Inferior parietal cortex (tissue), 1 donor: ENCODE results near the gene SEC61A2.

ENCODE experiments used
- DNase-seq: peaks from one replicate; pipeline ENCODE4 v3.0.0-alpha.2; 2016; ENCODE audit errors: extremely low spot score

The SEC61A2 gene

GRCh38 chr10:12196531-12197211 is 67.2 kb downstream of the SEC61A2 start:
- DNase-seq, result no peak

- DNase-seq, result no peak
These were observed 68.7 kb downstream of the SEC61A2 start for GRCh38 chr10:12198156-12198555.

- DNase-seq, result no peak
These were observed 71.4 kb downstream of the SEC61A2 start for GRCh38 chr10:12200850-12201249.

- DNase-seq, result no peak
These were observed 72.1 kb downstream of the SEC61A2 start for GRCh38 chr10:12201543-12201942.

DNA sequence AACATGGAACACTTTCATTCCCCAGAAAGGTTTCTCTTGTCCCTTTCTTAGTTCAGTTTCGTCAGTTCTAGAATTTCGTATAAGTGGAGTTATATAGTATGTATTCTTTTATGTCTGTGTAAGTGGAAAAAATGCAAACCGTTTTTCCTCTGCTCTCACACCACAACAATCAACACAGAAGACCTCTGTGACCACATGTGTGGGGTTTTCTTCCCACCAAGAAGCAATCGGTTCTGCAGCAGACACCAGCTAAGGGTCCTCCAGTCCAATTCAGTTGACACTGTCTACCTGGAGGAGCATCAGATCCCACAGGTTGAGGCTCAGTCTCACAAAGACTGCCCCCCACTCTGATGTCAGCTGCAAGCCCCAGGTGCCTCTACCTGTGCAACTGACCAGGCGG is 72.7 kb downstream of the SEC61A2 start:
- no peak for DNase-seq

GRCh38 chr10:12205082-12205481 is 75.6 kb downstream of the SEC61A2 start:
- DNase-seq, result no peak

GRCh38 chr10:12207114-12207513 is 77.6 kb downstream of the SEC61A2 start:
- no peak for DNase-seq

GRCh38 chr10:12208460-12208859 is 79.0 kb downstream of the SEC61A2 start:
- no peak for DNase-seq

DNA sequence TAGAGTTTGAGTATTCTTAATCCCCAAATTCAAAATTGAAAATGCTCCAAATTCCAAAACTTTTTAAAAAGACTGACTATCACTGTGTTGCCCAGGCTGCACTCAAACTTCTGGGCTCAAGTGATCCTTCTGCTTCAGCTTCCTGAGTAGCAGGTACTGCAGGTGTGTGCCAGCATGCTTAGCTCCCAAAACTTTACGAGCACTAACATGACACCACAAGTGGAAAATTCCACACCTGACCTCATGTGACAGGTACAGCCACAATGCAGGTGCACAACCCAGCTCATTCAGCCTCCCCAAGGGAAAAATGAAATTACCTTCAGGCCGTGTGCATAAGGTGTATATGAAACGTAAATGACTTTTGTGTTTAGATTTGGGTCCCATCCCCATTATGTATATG is 83.0 kb downstream of the SEC61A2 start:
- no peak for DNase-seq

DNA sequence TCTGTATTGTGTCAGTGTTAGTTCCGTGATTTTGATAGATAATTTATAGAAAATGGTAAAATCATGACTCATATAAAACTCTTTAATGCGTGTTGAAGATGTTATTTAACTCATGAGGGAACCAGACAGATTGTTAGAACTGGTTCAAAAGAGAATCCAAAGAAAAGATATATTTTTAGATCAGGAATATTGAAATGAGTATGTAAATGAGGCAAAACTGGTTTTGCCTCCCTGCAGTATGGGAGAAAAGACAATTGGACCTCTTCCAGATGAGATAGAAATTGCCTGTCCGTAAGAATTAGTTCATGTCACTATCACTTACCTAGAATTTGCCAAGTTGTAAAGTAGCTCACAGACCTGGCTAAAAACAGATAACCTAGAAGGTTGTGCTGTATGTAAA is 84.1 kb downstream of the SEC61A2 start:
- no peak for DNase-seq

DNA sequence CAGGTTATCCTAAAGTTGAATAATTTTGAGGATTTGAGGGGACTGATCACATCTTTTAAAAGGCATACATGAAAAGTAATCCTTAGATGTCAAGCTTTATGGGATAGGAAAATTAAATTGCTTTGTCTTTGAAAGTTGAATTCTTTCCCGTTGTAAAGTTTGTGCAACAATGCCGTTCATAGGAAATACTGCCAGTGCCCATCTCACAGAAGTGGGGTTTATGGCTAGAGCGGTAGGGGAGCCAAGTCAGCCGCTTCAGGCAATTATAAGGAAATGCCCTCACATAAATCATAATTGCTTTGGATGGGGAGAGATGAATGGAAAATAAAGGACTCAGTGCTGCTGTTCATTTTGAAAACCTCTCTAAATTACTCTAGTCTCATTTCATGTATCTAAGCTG is 84.6 kb downstream of the SEC61A2 start:
- DNase-seq, result no peak

DNA sequence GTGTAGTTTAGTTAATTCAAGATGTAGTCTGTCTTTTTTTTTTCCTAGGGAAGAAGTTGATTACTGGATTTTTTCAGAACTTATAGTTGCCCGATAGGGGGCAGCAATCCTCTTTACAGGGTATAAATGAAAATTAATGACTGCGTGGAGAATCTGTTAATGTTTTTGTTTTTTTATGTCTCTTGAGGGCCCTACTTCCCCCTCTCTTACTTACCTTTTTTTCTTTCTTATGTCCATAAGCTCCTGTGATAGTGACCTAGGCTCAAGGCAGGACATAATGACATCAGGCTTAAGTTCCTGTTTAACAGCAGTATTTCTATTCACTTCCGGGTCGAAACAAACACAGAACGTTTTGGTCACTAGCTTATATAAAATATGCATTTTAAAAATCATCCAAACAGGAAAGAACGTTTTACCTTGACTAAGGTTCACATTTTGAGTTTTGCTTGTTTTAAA is 85.3 kb downstream of the SEC61A2 start:
- DNase-seq, result peak; percentile 81
